Activated CD4-positive, alpha-beta T cell treated with anti-CD3 and anti-CD28 coated beads for 36 hours (primary cell): ENCODE results near the gene CEP162. TPM values are rescaled to one million over a fixed set of nuclear protein-coding genes. Genes with fewer than 3 reads are reported as not detected.
"Not testable (repeated sequence)": the region's sequence is repeated elsewhere in the genome, so short reads cannot be mapped to it uniquely, and the experiment has no call there.

Source experiments
- ATAC-seq: fragments of 200-7000 bp; cut with Tn5 transposase; one replicate; pipeline ENCODE4 v1.10.0; 2021; ENCODE audit warnings: mild to moderate bottlenecking, moderate library complexity
- CTCF ChIA-PET: fragments of 350-600 bp; sonication (Branson Sonifier 250); formaldehyde crosslinking; loops from one replicate; lab custom pipeline; 2021; ENCODE audit warnings: antibody characterized with exemption; lab: Charles Lee
- POLR2A ChIA-PET: fragments of 350-600 bp; sonication (Branson Sonifier 250); formaldehyde crosslinking; loops from one replicate; lab custom pipeline; 2021; ENCODE audit warnings: antibody characterized with exemption, inconsistent platforms; lab: Charles Lee
- DNase-seq: peaks from one replicate; pipeline ENCODE4 v3.0.0-alpha.2; 2020
- H3K27ac Mint-ChIP-seq: one replicate; pipeline ENCODE4 v1.8.0; 2021; ENCODE audit warnings: mixed read lengths
- H3K27me3 Mint-ChIP-seq: one replicate; pipeline ENCODE4 v1.8.0; 2021; ENCODE audit warnings: mixed read lengths
- H3K36me3 Mint-ChIP-seq: one replicate; pipeline ENCODE4 v1.8.0; 2021; ENCODE audit warnings: low read depth, mixed read lengths
- H3K4me1 Mint-ChIP-seq: one replicate; pipeline ENCODE4 v1.8.0; 2021; ENCODE audit warnings: mixed read lengths
- H3K4me3 Mint-ChIP-seq: one replicate; pipeline ENCODE4 v1.8.0; 2021; ENCODE audit warnings: mild to moderate bottlenecking, moderate library complexity, mixed read lengths
- H3K9me3 Mint-ChIP-seq: one replicate; pipeline ENCODE4 v1.8.0; 2021; ENCODE audit warnings: low read depth, mixed read lengths
- intact Hi-C, 2 experiments: fragments of 100-400 bp; cut with DNase I in 1 of 2; cut with micrococcal nuclease in 1 of 2; formaldehyde crosslinking; loops; one replicate each; pipeline versions ENCODE4 v1.14.2 to v1.15.1; 2022 to 2024; cut with DNase I, micrococcal nuclease
- total RNA-seq, 2 experiments: library from RNA; stranded (reverse); gene quantifications; one replicate each; pipeline ENCODE4 v1.2.3, GENCODE V29; 2021

Gene CEP162
- total RNA-seq, 2 experiments from 2014 or later, result 7.2 to 7.3 TPM

GRCh38 chr6:84224251-84224650 is 3.2 kb downstream of the CEP162 start:
- no peaks in the 10 kb centered on the region for H3K36me3 Mint-ChIP-seq
- intact Hi-C loops, result loop anchor here (5.0 to 10.0 kb wide), 2 partner anchors 607 to 609 kb away; no protein-coding TSS in a partner anchor
- CTCF ChIA-PET, result interaction anchor here (0.6 kb wide), 1 partner anchor 364 kb away, joined by 3 read pairs; no protein-coding TSS in a partner anchor
- ATAC-seq (no peak), DNase-seq (no peak)
- H3K9me3 Mint-ChIP-seq, result no peaks in the 10 kb centered on the region
- no peak overlapping the region for H3K4me3 Mint-ChIP-seq
- no peak overlapping the region for H3K27ac Mint-ChIP-seq
- no peaks in the 10 kb centered on the region for H3K27me3 Mint-ChIP-seq
- H3K4me1 Mint-ChIP-seq, result peaks cover 16% of the 10 kb centered on the region
- POLR2A ChIA-PET, result no interaction called here

- ATAC-seq, CTCF ChIA-PET, POLR2A ChIA-PET, DNase-seq, H3K27ac Mint-ChIP-seq, H3K27me3 Mint-ChIP-seq, H3K9me3 Mint-ChIP-seq, H3K4me3 Mint-ChIP-seq, H3K36me3 Mint-ChIP-seq: not testable (repeated sequence)
- intact Hi-C loops, result loop anchor here (5.0 to 10.0 kb wide), 2 partner anchors 606 to 609 kb away; no protein-coding TSS in a partner anchor
- peaks cover 14% of the 10 kb centered on the region for H3K4me1 Mint-ChIP-seq
Measured at GRCh38 chr6:84223608-84224007, 3.8 kb downstream of the CEP162 start.

- ChIA-PET CTCF (no interaction called here), POLR2A (no interaction called here)
- Mint-ChIP-seq H3K9me3 (no peaks in the 10 kb centered on the region), H3K36me3 (no peaks in the 10 kb centered on the region), H3K4me3 (no peak overlapping the region), H3K4me1 (peaks cover 12% of the 10 kb centered on the region), H3K27ac (no peak overlapping the region), H3K27me3 (no peaks in the 10 kb centered on the region)
- ATAC-seq, result peak; percentile 37
- intact Hi-C loops, result loop anchor here (5.0 to 10.0 kb wide), 2 partner anchors 605 to 608 kb away; no protein-coding TSS in a partner anchor
- peak; percentile 5 for DNase-seq
Measured at GRCh38 chr6:84222426-84222825, 5.0 kb downstream of the CEP162 start.

- no peak for DNase-seq
- CTCF ChIA-PET, result interaction anchor here (0.8 to 1.2 kb wide), 3 partner anchors 10 to 339 kb away, joined by 3 to 7 read pairs (median 3); no protein-coding TSS in a partner anchor
- Mint-ChIP-seq H3K27ac (no peak overlapping the region), H3K27me3 (no peaks in the 10 kb centered on the region), H3K4me3 (no peak overlapping the region), H3K4me1 (peaks cover 7% of the 10 kb centered on the region), H3K9me3 (no peaks in the 10 kb centered on the region), H3K36me3 (no peaks in the 10 kb centered on the region)
- ATAC-seq, result no peak
- POLR2A ChIA-PET, result no interaction called here
- intact Hi-C loops, result loop anchor here (1.0 to 10.0 kb wide), 3 partner anchors 337 to 606 kb away; no protein-coding TSS in a partner anchor
Measured at GRCh38 chr6:84220809-84221409, 6.5 kb downstream of the CEP162 start.

- Mint-ChIP-seq H3K36me3 (no peaks in the 10 kb centered on the region), H3K9me3 (no peaks in the 10 kb centered on the region), H3K27me3 (no peaks in the 10 kb centered on the region), H3K4me1 (peaks cover 5% of the 10 kb centered on the region), H3K27ac (no peak overlapping the region), H3K4me3 (no peak overlapping the region)
- CTCF ChIA-PET, result interaction anchor here (1.1 kb wide), 1 partner anchor 9 kb away, joined by 3 read pairs; the partner anchor contains the start of gene CEP162
- ATAC-seq (no peak), DNase-seq (no peak)
- POLR2A ChIA-PET, result interaction anchor here (0.5 kb wide), 1 partner anchor 10 kb away, joined by 3 read pairs; no protein-coding TSS in a partner anchor
- intact Hi-C loops, result no loop called here
Measured at GRCh38 chr6:84218091-84218490, 9.4 kb downstream of the CEP162 start.

GRCh38 chr6:84213217-84213616 is 14.2 kb downstream of the CEP162 start:
- DNase-seq (no peak), ATAC-seq (no peak)
- Mint-ChIP-seq H3K4me3 (no peak overlapping the region), H3K4me1 (no peaks in the 10 kb centered on the region), H3K36me3 (peaks cover 6% of the 10 kb centered on the region), H3K9me3 (no peaks in the 10 kb centered on the region), H3K27ac (no peak overlapping the region), H3K27me3 (no peaks in the 10 kb centered on the region)
- POLR2A ChIA-PET, result no interaction called here
- CTCF ChIA-PET, result interaction anchor here (0.9 to 1.7 kb wide), 2 partner anchors 10 to 15 kb away, joined by 3 to 8 read pairs; partner anchors contain the start of gene CEP162
- intact Hi-C loops, result no loop called here

GRCh38 chr6:84204011-84204410 is 23.4 kb downstream of the CEP162 start:
- H3K27ac Mint-ChIP-seq, result no peak overlapping the region
- CTCF ChIA-PET, result no interaction called here
- intact Hi-C loops, result no loop called here
- DNase-seq, result no peak
- no peak for ATAC-seq
- peaks cover 30% of the 10 kb centered on the region for H3K36me3 Mint-ChIP-seq
- POLR2A ChIA-PET, result interaction anchor here (0.6 kb wide), 1 partner anchor 168 kb away, joined by 9 read pairs; no protein-coding TSS in a partner anchor
- no peaks in the 10 kb centered on the region for H3K27me3 Mint-ChIP-seq
- H3K4me3 Mint-ChIP-seq, result no peak overlapping the region
- H3K4me1 Mint-ChIP-seq, result no peaks in the 10 kb centered on the region
- no peaks in the 10 kb centered on the region for H3K9me3 Mint-ChIP-seq

- CTCF ChIA-PET, H3K4me3 Mint-ChIP-seq, POLR2A ChIA-PET, DNase-seq, H3K27ac Mint-ChIP-seq, H3K27me3 Mint-ChIP-seq, H3K9me3 Mint-ChIP-seq, intact Hi-C loops, H3K4me1 Mint-ChIP-seq, ATAC-seq: not testable (repeated sequence)
- H3K36me3 Mint-ChIP-seq, result peaks cover 28% of the 10 kb centered on the region
Measured at GRCh38 chr6:84199987-84200386, 27.5 kb downstream of the CEP162 start.

GRCh38 chr6:84197708-84198107 is 29.7 kb downstream of the CEP162 start:
- ChIA-PET POLR2A (no interaction called here), CTCF (no interaction called here)
- no peaks in the 10 kb centered on the region for H3K27me3 Mint-ChIP-seq
- no peak overlapping the region for H3K4me3 Mint-ChIP-seq
- H3K4me1 Mint-ChIP-seq, result peaks cover 4% of the 10 kb centered on the region
- no peak for DNase-seq
- intact Hi-C loops, result no loop called here
- no peak overlapping the region for H3K27ac Mint-ChIP-seq
- H3K36me3 Mint-ChIP-seq, result peaks cover 33% of the 10 kb centered on the region
- no peaks in the 10 kb centered on the region for H3K9me3 Mint-ChIP-seq
- ATAC-seq, result no peak

- ATAC-seq (no peak), DNase-seq (no peak)
- Mint-ChIP-seq H3K4me1 (peaks cover 4% of the 10 kb centered on the region), H3K27me3 (no peaks in the 10 kb centered on the region), H3K9me3 (no peaks in the 10 kb centered on the region), H3K4me3 (no peak overlapping the region), H3K36me3 (peaks cover 54% of the 10 kb centered on the region), H3K27ac (no peak overlapping the region)
- ChIA-PET CTCF (no interaction called here), POLR2A (interaction anchor here (0.6 kb wide), 1 partner anchor 1009 kb away, joined by 3 read pairs; no protein-coding TSS in a partner anchor)
- intact Hi-C loops, result no loop called here
Measured at GRCh38 chr6:84193114-84193708, 34.2 kb downstream of the CEP162 start.

GRCh38 chr6:84191802-84192201 is 35.6 kb downstream of the CEP162 start:
- CTCF ChIA-PET, result no interaction called here
- no peak overlapping the region for H3K27ac Mint-ChIP-seq
- H3K9me3 Mint-ChIP-seq, result no peaks in the 10 kb centered on the region
- H3K4me3 Mint-ChIP-seq, result no peak overlapping the region
- POLR2A ChIA-PET, result no interaction called here
- no peak for DNase-seq
- no peak for ATAC-seq
- intact Hi-C loops, result no loop called here
- H3K36me3 Mint-ChIP-seq, result peaks cover 52% of the 10 kb centered on the region
- H3K27me3 Mint-ChIP-seq, result no peaks in the 10 kb centered on the region
- H3K4me1 Mint-ChIP-seq, result peaks cover 4% of the 10 kb centered on the region
